Posterior vena cava (tissue), 2 donors: Measurements from ENCODE around the gene TGFBR3. TPM values are rescaled to one million over a fixed set of nuclear protein-coding genes. Genes with fewer than 3 reads are reported as not detected.

Source experiments
- DNase-seq: peaks from one replicate; pipeline ENCODE4 v3.0.0-alpha.2; 2020; ENCODE audit warnings: low spot score
- intact Hi-C, 2 donors: fragments of 100-400 bp; cut with DNase I; formaldehyde crosslinking; loops; one replicate each; pipeline versions ENCODE4 v1.14.1 to v1.14.2; 2022 to 2023
- total RNA-seq, 2 donors: library from RNA; stranded (reverse); fragmentation: NEBNext Ultra II Directional; extraction: Animal tissue kit (Norgen Biotek cat#: 25700); gene quantifications; one replicate each; pipeline ENCODE4 v1.2.1, GENCODE V29; 2021
- donor health status: DM: yes; HTN: yes; CAD: no.
- donor health status: DM: yes; HTN: yes; CAD: no.

The TGFBR3 gene
- total RNA-seq, 2 donors from 2014 or later: 86.7 to 106 TPM

DNA sequence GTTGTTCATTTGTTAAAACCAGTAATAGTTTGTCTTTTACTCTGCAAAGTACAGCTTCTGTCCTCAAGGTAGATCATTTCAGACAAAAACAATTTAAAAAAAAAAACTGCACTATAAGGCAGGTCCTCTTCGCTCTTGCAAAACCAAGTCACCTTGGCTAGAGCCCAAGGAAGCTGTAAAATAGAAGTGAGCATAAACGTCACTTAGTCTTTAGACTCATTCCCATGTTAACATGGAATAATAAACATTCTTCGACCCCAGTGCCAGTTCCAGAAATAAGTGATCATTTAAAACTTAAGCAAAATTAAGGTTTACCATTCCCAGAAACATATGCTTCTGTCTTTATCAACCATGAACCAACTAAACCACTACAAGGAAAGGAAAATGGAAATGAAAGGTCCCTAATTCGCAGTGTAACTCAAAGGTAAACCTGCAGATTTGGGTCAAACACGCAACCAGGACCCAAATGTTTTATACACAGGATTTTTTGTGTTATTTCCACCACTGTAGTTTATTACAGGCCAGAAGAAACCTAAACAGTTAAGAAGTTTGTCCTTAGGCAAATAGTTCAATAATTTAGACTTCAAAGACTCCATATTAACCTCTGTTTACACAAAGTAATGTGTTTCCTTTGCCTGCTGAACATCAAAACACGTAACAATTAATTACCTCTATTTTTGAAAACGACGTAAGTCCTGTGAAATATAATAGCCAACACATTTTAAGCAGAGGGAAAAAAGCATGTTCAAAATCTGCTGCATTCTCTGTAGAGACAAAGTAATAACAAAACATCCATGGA is 54.6 kb downstream of the TGFBR3 start:
- intact Hi-C loops: no loop called here
- DNase-seq: no peak

DNA sequence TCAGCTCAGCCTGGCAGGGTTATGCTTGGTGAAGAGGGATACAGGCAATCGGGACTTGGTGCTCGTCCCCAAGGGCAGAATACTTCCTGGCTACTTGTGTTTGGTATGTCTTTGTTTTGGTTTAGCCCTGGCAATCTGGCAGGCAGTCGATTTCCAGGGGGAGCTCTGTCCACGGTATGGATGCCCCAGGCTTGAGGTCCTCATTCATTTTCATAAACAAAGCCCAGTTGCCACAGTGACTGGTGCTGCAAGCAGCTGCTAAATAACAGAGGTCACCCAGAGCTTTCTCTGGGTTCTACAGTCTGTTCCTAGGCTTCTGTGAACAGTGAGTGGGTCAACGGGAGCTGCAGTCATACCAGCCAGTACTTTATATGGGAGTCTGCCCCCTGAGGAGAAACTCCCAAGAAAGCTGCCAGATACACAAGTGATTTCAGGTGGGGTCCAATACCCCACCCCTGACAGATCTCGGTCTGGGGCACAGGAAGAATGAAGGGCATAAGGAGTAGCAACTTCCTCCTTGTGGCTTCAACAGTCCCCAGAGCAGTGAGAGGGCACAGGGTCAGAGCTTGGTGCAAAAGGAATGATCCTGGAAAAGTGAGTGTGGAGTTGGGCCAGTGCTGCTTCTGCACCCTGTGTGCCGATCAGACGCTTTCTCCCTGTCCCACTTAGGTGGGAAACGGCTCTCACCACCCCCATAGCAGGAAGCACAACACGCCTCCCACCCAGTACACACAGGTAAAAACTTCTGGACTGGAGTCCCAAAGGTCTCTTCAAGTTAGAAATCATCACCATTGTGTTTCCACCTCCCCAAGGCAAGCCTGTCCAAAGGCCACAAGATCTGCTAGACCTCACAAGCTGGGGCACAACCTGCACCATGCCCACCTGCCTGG is 55.5 kb downstream of the TGFBR3 start:
- intact Hi-C loops: no loop called here
- peak; percentile 90 for DNase-seq

DNA sequence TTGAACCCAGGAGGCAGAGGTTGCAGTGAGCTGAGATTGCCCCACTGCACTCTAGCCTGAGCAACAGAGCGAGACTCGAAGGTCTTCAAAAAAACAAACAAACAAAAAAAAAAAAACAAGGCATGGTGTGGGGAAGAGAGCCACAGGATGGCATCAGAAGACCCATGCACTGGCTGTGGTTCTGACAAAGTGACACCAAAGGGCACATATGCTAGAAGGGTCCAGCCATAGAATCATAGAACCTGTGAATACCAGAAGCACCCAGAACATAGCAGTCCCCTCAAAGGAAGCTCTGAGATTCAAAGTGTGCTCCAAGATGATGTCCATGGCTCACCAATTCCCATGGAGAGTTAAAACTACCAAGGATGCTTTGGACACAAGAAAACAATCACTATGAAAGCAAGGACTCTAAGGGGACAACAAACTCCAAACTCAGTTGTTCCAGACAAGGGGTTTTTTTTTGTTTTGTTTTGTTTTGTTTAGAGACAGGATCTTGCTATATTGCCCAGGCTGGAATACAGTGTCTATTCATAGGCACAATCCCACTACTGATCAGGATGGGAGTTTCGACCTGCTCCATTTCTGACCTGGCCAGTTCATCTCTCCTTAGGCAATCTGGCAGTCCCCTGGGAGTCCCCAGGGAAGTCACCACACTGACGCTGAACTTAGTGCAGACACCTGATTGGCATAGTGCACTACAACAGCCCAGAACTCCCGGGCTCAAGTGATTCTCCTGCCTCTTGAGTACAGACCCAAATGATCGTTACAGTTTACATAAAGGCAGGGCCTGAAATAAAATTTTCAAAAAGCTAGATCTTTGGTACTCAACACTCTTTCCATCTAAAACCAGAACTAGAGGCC is 56.4 kb downstream of the TGFBR3 start:
- DNase-seq: no peak
- intact Hi-C loops: no loop called here

DNA sequence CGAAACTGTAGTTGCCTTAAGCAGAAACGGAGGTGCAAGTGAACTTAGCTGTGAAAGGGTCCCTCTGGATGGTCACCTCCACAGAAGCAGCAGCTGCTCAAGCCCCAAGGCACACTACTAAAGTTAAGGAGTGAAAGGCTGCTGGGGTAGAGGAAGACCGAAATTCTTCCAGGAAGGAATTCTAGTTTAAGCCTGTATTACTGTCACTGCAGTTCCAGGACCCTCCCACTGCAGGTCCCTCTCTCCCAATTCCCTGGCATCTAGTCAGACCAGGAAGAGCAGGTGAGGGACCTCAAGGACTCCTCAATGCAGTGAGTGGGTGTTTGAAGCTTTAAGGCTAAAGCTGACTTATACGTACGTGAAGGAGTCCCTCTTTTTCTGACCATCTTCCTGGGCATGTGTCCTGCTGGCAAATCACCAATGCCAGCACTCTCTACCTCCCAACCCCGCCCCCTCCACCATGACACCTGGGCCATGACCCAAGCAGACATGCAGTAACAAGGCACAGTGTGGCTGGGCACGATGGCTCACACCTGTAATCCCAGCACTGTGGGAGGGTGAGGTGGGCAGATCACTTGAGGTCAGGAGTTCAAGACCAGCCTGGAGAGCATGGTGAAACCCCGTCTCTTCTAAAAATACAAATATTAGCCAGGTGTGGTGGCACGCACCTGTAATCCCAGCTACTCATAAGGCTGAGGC is 57.2 kb downstream of the TGFBR3 start:
- DNase-seq: no peak
- intact Hi-C loops: no loop called here

DNA sequence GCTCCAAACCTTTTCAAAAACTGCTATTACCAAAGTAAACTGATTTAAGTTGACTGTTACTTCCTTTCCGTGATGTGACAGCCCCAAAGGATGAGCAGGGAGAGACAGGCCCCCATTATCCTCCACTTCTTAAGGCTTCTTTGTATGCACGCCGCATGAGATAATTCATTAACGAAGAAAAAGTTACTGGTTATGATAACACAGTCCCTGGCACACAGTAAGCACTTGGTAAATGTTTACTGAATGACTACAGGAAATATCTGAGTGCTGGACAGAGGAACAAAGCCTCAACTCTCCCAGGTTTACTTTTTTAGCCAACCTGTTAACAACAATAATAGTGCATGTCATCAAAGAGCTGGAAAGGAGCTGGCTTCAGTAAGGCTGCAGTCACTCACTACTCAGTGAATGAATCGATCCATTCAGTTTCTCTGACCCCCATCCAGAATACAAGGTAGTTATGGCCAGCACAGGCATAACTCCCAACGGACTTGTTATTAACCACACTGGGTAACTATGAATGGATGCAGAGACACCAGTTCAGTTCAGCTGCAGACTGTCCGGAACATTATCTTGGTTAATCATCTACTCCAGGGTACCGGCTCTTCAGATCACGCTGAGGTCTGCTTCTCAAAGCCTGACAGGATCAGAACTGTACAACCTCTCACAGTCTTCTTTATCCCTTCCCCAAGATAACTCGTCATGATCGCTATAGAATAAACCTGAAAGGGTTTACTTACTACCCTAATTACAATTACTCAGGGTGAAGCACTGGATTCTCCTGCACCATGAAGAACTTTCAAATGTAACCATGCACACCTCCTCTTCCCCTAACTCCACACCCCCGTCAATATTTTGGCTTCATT is 58.3 kb downstream of the TGFBR3 start:
- no peak for DNase-seq
- intact Hi-C loops: no loop called here

DNA sequence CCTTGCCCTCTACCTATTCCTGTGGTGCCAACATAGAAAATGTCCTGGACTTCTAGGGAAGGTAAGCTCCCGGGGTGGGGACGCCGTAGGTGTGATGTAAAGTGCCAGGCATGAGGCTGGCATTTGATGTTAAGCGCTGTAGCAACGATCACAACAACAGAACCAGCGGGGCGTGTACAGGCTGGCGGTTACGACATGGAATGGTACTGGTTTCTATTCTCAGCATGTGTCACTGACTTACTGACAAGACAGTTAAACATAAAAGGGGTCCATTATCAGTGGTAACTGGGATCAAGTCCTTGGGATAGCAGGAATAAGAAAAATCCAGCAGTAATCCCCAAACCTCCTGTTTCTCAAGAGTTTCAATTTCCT is 58.9 kb downstream of the TGFBR3 start:
- DNase-seq: no peak
- intact Hi-C loops: no loop called here

DNA sequence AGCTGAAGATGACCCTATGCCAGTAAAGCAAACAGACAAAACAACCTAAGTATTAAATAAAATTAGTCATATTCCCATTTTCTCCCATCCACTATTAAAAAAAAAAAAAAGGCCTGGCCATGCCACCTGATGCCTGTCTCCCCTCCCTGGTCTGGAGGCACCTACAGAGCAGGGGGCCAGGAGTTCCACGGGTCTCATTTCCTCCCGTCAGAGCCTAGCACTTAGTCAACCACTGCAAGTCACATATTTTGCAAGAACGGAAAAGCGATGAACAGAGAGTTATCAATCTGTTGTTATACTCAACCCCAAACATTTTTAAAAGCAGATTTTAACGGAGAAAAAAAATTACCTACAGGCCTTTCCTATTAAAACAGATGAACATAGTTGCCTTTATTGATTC is 59.3 kb downstream of the TGFBR3 start:
- no peak for DNase-seq
- intact Hi-C loops: no loop called here

DNA sequence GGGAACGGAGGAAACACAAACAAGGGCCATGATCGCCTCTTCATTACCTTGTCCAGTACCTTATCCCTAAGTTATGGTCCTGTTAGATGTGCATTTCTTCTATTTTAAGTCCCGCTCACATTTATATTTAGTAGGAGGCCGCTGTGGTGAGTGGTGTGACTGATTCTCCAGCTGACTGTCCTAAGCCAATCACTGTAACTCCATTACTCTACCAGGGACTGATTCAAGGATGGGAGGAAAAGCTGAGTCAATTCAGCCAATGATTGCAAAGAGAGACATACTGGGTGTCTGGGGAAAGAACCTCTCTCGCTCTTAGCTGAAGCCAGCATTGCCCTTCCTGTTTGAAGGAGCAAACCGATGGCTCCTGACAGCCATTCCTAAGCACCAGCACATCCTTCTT is 59.7 kb downstream of the TGFBR3 start:
- intact Hi-C loops: no loop called here

DNA sequence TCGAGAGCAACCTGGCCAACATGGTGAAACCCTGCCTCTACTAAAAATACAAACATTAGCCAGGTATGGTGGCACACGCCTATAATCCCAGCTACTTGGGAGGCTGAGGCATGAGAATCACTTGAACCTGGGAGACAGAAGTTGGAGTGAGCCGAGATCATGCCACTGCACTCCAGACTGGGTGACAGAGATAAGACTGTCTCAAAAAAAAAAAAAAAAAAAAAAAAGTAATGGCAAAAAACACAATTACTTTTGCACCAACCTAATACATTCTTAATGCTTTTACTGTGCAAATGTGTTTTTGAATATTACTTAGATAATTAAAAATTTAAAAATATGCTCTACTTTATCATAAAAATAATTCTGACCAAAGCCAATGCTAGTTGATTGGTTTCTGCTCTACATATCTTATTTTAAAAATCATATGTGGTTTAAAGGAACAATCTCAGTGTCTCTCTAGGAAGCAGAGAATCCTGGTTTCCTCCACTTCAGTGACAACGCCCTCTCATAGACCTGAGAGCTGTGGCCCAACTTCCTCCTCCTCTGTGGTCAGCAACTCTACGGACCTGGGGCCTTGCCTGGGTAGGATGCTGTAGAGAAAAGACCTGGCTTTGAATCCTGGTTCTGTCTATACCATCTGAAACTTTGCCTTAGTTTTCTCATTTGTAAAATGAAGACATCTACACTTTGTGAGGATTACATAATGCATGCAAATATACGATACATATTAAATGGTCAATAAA is 64.7 kb downstream of the TGFBR3 start:
- no peak for DNase-seq
- intact Hi-C loops: no loop called here

More for the DNA sequence above, 59.7 kb downstream of the TGFBR3 start:
- DNase-seq: no peak

DNA sequence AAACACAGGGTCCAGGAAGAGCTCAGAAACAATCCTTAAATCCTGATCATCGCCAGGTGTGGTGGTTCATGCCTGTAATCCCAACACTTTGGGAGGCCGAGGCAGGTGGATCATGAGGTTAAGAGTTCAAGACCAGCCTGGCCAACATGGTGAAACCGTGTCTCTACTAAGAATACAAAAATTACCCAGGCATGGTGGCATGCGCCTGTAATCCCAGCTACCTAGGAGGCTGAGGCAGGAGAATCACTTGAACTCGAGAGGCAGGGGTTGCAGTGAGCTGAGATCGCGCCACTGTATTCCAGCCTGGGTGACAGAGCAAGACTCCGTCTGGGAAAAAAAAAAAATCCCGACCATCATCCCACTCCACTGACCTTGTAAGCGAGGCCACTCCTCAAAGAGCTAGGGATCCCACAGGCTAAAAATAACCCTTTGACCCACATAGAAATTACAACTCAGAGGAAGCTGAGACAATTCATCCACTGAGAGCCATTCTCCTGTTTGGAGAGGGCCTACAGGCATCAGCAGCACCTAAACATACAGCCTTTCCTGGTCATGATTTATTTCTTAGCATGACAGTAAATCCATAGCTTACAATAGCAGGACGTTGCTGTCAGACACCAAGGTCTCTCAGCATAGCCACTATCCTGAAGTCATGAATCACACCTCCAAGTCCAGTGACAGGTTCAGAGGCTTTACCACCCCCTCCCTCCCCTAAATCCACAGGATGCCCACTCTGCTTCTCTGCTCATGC is 66.7 kb downstream of the TGFBR3 start:
- DNase-seq: no peak
- intact Hi-C loops: no loop called here

DNA sequence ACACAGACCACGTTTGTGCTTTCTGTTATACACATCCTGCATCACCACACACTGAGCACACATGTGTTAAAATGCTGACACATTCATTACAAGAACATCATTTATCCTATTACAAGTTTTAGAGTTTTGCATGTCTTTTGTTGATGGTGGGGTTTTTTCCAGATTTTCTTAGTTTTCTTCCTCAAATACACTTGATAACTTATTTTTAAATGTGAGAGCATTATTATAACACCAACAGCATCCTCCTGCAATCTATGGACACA is 67.3 kb downstream of the TGFBR3 start:
- intact Hi-C loops: no loop called here
- DNase-seq: no peak

DNA sequence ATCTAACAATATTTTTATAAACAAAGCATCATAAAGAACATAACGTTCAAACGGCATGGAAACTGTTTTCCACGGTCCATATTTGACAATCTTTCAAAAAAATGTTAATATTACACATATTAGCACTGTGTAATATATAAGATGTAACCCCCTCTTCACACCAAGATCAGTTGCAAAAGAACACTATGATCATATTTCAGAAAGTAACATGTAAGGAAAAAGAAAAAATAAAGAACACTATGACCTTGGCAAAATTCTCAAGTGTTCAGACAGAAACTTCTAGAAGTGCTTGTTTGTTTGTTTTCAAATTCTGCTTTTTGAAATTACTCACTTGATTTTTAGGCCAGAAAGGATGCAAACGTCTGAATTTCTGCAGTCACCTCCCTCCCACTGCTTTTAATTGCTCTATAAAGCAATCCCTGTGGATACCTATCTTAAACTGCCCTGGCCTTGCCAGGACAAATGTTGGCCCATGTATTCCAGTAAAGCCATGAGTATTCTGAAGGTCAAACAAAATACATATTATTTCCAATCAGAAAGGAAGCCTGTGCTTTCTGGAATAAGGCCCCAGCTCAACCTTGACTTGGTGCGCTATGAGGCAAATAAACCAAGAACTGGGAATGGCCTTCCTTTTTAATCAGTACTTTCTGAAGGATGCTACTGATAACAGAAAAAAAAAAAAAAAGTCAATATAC is 68.6 kb downstream of the TGFBR3 start:
- intact Hi-C loops: no loop called here
- no peak for DNase-seq

DNA sequence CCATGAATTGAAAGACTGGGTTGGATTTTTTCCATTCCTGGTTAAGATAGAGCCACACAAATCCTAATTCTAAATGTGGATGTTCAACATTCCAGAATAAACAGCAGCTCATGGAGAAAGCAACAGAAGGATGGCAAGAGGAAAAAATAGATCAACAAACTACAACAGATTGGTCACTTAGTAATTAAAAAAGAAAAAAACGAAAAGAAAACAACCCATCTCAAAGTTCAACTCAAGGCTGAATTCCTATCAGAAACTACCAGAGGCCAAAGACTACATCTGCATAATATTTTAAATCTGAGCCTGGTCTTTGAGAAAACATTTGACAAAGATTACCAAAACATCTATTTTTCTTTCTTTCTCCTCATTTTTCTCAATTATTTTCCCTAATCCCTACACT is 69.9 kb downstream of the TGFBR3 start:
- intact Hi-C loops: no loop called here
- no peak for DNase-seq

DNA sequence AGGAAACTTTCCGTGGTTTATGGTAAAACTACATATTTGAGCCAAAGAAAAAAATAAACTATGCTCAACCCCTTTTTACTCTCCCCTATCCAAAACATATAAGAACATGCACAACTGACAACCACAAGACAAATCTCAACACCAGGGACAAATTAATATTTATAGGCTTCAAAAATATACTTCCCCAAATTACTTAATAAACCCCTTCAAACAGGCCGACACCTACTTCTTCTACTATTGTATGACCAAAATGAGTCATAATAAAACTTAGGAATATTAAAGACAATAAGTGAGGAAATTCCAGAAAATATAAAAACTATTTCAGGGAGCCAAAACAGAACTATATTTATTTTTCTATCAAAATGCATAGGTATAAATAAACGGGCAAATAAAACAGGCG is 71.5 kb downstream of the TGFBR3 start:
- intact Hi-C loops: loop anchor here in 1 of 2 donors (5.0 kb wide), 1 partner anchor 808 kb away; no protein-coding TSS in a partner anchor
- no peak for DNase-seq

DNA sequence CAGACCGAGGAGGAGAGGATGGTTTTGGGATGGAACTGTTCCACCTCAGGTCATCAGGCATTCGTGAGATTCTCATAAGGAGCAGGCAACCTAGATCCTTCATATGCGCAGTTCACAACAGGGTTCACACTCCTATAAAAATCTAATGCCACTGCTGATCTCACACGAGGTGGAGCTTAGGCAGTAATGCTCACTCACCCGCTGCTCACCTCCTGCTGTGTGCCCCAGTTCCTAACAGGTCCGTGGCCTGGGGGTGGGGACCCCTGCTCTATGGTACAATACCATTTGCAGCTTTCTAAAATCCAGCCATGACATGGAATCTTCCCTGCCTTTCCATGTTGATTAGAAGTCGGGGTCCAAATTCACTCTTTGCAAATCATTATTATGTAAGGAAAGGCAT is 72.1 kb downstream of the TGFBR3 start:
- intact Hi-C loops: loop anchor here in 1 of 2 donors (5.0 kb wide), 1 partner anchor 808 kb away; no protein-coding TSS in a partner anchor
- no peak for DNase-seq

DNA sequence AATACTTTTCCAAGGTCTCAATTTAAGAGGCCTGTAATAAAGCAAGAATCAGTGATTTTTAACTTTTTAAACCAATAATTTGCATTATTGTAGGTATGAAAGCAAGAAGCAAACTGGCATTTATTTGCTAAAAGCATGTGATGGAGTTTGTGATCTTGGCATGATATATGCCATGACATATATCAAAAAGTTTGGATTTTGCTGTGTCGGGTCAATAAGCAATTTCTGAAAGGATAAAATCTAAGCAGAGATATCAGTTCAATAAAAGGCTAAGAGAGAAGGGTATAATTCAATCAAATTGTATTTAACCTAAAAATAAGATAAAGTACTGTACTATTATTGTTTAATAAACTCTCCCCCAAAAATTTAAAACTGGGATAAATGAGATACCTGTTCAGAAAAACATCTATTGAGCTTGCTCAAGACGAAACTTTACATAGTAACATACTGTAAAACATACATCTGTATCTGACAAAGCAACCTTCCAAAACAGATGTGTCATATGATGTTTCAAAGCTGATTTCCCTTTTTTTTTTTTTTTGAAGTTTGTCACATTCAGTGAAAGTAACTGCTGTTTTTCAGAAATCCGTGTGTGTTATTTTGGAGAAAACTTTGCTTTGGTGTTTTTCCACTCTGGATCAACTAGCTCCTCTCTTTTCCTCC is 74.5 kb downstream of the TGFBR3 start:
- no peak for DNase-seq
- intact Hi-C loops: loop anchor here in 1 of 2 donors (5.0 kb wide), 1 partner anchor 811 kb away; no protein-coding TSS in a partner anchor
